HG03469 (cell line): ENCODE data around the gene VARS1.
"Not testable (repeated sequence)": the region's sequence is repeated elsewhere in the genome, so short reads cannot be mapped to it uniquely, and the experiment has no call there.

Experiments used
- ATAC-seq: cut with Tn5 transposase; IDR thresholded peaks from one replicate; pipeline ENCODE4 v1.9.1; 2021; ENCODE audit warnings: mild to moderate bottlenecking, moderate library complexity, moderate number of reproducible peaks; ENCODE audit not compliant: unreplicated experiment

The VARS1 gene

DNA sequence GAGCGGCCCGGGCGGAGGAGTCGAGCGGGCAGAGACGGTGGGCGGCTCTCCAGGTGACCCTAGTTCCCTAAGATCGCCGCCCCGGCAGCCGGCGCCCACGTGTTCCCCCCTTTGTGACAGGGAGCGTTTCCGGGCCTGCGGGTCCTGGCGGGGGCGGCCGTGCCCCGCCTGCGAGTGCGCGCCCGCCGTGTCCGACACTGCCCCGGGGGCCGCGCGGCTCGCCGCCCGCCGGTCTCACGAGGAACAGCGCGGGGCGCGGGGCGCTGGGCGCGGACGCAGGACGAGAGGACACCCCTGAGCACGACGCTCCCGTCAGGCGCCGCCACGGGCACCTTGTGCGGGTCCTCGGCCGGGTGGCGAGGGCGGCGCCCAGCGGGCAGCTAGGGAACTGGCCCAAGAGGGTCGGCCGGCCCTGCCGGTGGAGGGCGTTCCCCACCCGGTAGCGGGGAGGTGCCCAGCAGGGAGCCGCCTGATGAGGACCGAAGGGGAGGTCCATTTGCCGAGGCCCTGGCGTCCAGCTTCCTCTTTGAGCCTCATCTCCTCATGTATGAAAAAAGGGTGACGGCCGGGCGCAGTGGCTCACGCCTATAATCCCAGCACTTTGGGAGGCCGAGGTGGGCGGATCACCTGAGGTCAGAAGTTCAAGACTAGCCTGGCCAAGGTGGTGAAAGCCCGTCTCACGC, at the start of gene VARS1:
Gene VARS1 (minus strand): TSS at position 137 of the 683 bp plus-strand sequence. CDS start 535 bp downstream, outside the sequence.
- ATAC-seq, result peak; percentile 70

DNA sequence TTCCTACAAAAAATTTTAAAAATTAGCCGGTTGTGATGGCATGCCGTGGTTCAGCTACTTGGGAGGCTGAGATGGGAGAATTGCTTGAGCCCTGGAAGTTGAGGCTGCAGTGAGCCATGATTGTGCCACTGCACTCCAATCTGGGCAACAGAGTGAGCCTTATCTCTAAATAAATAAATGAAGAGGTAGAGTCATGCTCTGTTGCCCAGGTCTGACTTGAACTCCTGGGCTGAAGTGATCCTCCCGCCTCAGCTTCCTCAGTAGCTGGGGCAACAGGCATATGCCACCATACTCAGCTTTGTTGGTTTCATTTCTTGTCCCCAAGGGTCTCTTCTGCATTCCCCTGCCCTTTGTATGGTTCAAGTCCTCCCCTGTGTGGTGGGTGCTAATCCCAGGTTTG, 49.0 kb upstream of the VARS1 start:
- ATAC-seq, result no peak

DNA sequence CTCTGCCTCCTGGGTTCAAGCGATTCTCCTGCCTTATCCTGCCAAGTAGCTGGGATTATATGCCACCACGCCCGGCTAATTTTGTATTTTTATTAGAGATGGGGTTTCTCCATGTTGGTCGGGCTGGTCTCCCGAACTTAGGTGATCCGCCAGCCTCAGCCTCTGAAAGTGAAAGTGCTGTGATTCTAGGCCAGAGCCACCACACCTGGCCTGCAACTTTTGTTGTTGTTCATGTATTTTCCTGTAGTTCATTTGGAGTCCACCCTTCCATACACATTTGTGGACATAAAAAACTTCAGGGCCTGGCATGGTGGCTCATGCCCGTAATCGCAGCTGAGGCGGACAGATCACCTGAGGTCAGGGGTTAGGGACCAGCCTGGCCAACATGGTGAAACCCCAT, 46.5 kb upstream of the VARS1 start:
- no peak for ATAC-seq

DNA sequence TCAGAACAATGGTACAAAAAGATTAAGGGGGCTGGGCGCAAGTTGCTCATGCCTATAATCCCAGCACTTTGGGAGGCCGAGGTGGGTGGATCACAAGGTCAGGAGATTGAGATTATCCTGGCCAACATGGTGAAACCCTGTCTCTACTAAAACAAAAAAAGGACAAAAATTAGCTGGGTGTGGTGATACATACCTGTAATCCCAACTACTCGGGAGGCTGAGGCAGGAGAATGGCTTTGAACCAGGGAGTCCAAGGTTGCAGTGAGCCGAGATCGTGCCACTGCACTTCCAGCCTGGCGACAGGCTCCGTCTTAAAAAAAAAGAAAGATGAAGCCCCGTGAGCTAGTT, 44.2 kb upstream of the VARS1 start:
- ATAC-seq, result not testable (repeated sequence)

DNA sequence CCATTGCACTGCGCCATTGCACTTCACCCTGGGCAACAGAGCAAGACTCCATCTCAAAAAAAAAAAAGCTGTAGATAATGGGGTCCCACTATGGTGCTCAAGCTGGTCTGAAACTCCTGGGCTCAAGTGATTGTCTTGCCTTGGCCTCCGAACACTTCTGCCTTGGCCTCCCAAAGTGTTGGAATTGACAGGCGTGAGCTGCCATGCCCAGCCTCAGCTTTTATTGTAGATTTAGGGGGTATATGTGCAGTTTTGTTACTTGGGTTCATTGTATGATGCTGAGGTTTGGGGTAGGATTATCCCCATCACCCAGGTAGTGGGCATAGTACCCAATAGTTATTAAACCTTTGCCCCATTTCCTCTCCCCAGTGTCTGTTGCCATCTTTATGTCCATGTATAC, 43.4 kb upstream of the VARS1 start:
- ATAC-seq, result no peak

DNA sequence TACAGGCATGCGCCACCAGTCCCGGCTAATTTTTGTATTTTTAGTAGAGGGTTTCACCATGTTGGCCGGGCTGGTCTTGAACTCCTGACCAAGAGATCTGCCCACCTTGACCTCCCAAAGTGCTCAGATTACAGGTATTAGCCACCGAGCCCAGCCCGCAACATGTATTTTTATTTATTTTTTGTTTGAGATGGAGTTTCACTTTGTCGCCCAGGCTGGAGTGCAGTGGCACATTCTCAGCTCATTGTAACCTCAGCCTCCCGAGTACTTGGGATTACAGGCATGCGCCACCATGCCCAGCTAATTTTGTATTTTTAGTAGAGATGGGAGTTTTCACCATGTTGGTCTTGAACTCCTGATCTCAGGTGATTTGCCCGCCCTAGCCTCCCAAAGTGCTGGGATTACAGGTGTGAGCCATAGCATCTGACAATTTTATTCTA, 42.6 kb upstream of the VARS1 start:
- not testable (repeated sequence) for ATAC-seq

DNA sequence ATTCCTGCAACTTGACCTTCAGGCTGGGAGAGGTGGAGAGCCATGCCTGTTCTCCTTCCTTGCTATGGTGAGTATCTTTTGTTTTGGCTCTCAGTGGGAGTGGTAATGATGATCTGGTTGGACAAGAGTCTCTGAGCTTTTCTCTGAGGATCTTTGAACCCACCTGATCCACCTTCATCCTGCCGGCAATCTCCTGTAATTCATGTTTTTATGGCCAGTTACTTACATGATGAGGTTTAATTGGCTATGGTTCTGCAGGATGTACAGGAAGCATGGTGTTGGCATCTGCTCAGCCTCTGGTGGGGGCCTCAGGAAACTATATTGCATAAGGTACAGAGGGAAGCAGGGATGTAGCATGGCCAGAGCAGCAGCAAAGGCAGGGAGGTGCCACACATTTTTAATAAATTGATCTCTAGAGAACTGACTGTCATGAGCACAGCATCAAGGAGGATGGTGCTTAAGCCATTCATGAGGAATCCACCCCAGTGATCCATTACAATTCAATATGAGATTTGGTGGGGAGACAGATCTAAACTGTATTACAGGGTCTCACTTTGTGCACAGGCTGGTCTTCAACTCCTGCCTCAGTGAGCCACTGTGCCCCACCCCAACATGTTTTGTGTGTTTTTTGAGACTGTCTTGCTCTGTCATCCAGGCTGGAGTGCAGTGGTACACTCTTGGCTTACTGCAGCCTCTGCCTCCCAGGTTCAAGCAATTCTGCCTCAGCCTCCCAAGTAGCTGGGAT, 42.0 kb upstream of the VARS1 start:
- no peak for ATAC-seq

DNA sequence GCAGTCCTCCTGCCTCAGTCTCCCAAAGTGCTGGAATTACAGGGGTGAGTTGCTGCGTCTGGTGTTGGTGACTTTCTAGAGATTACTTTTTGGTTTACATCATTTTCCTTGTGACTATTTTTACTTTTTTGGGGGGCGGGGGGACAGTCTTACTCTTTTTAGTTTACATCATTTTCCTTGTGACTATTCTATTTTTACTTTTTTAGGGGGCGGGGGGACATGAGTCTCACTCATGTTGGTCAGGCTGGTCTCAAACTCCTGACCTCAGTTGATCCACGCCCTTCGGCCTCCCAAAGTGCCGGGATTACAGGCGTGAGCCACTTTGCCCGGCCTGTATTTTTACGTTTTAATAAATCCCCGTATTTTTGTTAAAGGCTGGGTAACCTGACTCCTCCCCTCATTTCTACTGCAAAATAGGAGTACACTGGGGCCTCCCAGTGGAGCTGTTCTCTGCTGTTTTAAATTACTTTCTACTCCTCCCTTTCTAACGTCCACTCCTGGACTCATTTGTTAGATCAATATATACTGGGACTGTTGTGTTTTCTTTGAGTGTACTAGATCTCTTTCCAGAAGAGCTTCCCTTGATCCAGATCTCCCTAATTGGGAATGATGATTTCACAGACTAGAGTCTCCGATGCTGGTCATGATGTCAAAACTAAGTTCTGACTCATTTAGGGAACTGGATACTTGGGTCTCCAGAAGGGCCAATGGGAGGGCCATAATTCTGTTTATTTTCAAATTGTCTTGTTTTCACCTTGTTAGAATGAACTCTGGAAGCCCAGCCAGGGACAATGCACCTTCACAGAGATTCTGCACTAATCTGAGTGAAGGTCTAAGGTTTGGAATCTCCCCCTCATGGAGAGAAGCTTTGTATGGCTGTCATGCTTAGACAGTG, 41.2 kb upstream of the VARS1 start:
- ATAC-seq, result no peak

DNA sequence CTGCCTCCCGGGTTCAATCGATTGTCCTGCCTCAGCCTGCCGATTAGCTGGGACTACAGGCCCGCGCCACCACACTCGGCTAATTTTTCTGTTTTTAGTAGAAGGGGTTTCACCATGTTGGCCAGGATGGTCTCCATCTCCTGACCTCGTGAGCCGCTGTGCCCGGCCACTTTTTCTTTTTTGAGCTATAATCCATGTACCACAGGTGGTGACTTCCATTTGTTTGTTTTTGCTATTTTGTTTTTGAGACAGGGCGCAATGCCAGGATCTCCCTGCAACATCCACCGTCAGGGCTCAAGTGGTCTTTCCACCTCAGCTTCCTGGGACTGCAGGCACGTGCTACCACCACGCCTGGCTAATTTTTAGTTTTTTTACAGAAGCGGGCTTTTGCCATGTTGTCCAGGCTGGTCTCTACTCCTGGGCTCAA, 40.5 kb upstream of the VARS1 start:
- ATAC-seq, result no peak

DNA sequence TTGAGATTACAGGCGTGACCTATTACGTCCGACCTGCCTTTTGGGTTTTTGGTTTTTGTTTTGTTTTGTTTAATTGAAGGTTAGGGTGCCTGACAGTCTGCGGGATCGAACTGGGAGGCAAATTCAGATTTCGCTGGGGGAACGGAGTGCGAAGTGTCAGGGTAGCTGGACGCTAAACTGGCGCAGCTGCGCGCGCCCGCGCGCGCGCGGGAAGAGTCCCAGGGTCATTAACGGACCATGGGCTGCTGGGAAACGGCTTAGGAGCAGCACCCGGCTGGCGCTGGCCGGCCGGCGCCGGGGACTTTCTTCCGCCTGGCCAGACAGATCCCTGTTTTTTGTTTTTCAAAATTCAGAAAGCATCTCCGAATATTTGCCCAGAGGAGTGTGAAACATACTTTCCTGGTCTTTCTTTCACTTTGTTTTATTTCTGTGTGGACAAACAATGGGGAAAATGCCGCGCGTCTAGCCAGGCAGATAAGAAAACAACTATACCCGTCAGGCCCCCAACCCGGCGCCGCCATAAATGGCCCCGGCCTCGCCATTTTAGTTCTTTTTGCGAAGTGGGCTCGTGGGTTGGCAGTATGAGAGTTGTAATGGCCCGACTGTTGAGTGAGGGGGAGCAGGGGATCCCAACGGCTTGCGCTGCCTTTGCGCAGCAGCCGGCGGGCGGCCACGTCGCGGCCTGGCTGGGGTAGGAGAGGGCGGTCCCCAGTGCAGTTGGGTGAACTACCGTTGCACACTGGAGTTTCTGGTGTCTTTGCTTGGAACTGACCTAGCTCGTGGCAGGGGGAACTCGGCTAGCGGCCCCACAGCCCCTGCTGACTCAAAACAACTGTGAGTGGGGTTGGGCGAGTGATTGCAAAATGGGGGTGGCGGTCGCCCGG, 39.1 kb upstream of the VARS1 start:
- ATAC-seq, result no peak

DNA sequence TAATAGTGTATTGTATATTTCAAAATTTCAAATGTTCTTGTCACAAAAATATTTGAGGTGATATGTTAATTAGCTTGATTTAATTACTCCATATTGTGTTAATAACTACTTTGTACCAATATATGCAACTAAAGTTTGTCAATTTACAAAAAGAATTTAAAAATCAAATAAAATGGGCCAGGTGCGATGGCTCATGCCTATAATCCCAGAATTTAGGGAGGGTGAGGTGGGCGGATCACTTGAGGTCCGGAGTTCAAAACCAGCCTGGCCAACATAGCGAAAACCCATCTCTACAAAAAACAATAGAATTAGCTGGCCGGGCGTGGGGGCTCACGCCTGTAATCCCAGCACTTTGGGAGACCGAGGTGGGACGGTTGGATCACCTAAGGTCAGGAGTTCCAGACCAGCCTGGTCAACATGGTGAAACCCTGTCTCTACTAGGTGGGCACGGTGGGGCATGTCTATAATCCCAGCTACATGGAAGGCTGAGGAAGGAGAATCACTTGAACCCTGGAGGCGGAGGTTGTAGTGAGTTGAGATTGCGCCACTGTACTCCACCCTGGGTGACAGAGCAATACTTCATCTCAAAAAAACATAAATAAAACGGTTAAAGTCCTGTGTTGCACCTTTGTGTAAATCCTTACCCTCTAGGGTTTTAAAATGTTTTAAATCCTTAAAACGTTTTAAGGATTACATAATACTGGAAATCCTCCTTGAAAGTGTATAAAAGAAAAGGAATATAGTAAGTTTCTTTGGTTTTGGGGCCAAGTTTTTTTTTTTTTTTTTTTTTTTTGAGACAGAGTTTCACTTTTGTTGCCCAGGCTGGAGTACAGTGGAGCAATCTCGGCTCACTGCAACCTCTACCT, 36.0 kb upstream of the VARS1 start:
- no peak for ATAC-seq

DNA sequence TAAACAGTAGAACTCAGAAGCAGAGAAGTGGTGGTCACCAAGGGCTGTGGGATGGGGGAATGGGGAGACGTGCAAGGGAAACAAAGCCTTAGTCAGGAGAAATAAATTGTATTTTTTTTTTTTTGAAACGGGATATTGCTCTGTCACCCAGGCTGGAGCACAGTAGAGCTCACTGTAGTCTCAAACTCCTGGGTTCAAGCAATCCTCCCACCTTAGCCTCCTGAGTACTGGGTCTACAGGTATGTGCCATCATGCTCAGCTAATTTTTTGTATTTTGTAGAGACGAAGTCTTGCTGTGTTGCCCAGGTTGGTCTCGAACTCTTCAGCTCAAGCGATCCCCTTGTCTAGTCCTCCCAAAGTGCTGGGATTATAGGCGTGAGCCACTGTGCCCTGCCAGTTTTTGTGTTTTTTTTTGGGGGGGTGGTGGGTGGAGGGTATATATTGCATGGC, 35.4 kb upstream of the VARS1 start:
- ATAC-seq, result no peak

DNA sequence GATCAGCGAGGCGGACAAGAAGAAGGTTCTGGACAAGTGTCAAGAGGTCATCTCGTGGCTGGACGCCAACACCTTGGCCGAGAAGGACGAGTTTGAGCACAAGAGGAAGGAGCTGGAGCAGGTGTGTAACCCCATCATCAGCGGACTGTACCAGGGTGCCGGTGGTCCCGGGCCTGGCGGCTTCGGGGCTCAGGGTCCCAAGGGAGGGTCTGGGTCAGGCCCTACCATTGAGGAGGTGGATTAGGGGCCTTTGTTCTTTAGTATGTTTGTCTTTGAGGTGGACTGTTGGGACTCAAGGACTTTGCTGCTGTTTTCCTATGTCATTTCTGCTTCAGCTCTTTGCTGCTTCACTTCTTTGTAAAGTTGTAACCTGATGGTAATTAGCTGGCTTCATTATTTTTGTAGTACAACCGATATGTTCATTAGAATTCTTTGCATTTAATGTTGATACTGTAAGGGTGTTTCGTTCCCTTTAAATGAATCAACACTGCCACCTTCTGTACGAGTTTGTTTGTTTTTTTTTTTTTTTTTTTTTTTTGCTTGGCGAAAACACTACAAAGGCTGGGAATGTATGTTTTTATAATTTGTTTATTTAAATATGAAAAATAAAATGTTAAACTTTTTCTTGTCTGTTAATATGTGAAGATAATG, 34.2 kb upstream of the VARS1 start:
- ATAC-seq, result no peak

DNA sequence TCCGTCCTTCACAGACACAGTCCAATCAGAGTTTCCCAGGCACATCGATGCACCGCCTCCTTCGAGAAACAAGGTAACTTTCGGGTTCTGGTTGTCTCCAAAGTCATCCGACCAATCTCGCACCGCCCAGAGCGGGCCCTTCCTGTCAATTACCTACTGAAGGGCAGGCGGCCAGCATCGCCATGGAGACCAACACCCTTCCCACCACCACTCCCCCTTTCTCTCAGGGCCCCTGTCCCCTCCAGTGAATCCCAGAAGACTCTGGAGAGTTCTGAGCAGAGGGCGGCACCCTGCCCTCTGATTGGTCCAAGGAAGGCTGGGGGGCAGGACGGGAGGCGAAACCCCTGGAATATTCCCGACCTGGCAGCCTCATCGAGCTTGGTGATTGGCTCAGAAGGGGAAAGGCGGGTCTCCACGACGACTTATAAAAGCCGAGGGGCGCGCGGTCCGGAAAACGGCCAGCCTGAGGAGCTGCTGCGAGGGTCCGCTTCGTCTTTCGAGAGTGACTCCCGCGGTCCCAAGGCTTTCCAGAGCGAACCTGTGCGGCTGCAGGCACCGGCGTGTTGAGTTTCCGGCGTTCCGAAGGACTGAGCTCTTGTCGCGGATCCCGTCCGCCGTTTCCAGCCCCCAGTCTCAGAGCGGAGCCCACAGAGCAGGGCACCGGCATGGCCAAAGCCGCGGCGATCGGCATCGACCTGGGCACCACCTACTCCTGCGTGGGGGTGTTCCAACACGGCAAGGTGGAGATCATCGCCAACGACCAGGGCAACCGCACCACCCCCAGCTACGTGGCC, 31.9 kb upstream of the VARS1 start, which contains the start of gene HSPA1B:
Gene HSPA1B (plus strand): TSS at position 453 of the 794 bp plus-strand sequence. CDS start 213 bp downstream, at position 666.
- ATAC-seq, result peak; percentile 29

DNA sequence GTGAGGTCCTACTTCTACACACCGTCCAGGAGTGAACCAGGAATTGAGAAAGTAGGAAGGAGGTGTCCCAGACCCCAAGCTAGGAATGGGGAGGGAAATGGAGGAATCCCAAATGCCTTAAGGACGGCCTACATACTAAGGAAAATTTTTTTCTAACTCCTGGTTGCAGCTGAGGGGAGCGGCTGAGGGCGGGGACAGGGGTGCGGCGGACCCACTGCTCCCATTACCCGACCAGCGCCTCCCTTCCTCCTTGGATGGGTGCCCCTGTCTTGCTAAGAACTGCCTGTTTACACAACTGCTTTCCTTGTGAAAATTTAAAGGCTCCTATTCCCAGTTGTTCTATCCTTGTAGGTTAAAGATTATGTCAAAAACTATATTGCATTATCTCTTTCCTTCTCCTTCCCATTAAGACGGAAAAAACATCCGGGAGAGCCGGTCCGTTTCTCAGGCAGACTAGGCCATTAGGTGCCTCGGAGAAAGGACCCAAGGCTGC, 31.3 kb upstream of the VARS1 start:
- no peak for ATAC-seq

DNA sequence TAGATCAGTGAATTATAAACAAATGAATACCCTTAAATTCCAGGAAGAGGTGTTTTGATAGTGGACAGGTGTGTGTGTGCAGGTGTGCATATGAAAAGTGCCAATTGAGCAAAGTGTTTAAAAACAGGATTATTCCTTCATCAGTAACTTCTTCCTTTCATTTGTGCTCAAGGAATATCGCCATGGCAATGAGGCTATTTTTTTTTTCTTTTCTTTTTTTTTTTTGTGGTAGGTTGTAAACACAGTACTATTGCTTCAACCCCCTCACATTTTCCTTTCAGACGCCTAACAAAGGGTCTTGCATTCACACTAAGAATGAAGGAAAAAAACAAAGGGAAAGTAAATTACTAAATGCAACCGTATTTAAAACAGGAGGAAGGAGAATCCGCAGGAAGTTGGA, 30.0 kb upstream of the VARS1 start:
- no peak for ATAC-seq

DNA sequence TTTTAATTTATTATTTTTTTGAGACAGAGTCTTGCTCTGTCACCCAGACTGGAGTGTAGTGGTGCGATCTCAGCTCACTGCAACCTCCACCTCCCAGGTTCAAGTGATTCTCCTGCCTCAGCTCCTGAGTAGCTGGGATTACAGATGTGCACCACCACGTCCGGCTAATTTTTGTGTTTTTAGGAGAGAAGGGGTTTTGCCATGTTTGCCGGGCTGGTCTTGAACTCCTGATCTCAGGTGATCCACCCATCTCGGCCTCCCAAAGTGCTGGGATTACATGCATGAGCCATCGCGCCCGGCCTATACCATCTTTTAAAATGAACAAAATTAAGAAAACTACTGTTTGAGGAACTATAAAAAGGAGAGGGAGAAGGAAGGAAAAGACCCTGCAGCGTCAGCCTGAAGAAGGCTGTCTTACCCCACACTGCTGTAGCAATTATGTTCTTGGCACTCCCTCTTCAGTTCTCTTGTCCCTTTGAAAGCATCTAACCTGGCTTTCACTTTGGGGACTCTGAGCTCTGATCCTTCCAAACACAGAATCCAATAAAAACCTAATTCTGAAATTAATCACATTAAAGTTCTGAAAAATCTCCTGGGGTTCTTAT, 28.1 kb upstream of the VARS1 start:
- ATAC-seq, result not testable (repeated sequence)
